OCI-LY3 (cell line): ENCODE data around the gene ST3GAL6.

ENCODE experiments used
- CTCF ChIP-seq: fragments of 200-600, 300-600 bp; sonication (generic); IDR thresholded peaks from 2 replicates; pipeline ENCODE4 v1.5.1; 2014; ENCODE audit warnings: antibody characterized with exemption, low read length, low read depth
- EZH2phosphoT487 ChIP-seq: fragments of 200-600 bp; shearing (Covaris generic); IDR thresholded peaks from 2 replicates; pipeline ENCODE4 v1.6.1; 2018; ENCODE audit warnings: antibody characterized with exemption, mixed run types, low read depth

GRCh38 chr3:98821063-98821462, 57.9 kb downstream of the ST3GAL6 start:
- TF ChIP-seq CTCF (no peak), EZH2phosphoT487 (no peak)
